Cerebellar cortex (tissue), 1 donor: ENCODE measurements around the gene SLC12A7.
"Not testable (repeated sequence)": the region's sequence is repeated elsewhere in the genome, so short reads cannot be mapped to it uniquely, and the experiment has no call there.

Source experiments
- DNase-seq: peaks from one replicate; pipeline ENCODE4 v3.0.0-alpha.2; 2015; ENCODE audit warnings: low spot score

Gene SLC12A7

DNA sequence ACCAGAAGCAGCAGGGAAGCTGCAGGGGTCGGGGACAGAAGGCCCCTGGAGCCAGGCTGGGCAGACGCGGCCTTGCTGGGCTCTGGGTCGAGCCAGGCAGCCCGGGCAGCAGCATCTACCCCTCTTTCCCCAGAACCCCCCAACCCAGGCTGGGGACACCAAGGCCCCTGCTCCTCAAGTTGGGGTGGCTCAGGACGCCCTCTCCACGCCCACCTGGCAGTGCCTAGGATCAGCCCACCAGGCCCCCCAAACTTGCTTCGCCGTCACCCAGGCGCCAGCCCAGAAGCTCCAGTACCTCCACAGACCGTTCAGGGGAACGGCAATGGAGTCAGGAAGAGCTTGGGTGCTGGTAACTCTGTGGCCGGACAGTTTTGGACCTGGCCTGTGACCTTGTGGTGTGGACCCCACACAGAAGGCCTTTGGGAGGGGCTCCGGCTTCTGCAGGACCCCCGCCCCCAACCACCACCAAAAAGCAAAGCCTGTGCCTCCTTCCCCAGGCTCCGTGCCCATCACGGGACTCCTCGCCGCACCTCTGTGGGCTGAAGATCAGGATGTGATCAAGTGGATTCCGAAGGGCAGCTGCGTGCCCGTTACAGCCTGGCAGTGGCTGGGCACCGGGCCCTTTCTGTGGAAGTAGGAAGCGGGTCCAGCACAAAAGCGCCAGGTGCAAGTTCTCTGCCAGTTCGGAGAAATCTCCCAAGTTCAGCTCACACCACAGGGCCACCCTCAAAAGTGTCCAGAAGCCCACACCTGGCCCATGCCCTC, 2.1 kb downstream of the SLC12A7 start:
- no peak for DNase-seq

DNA sequence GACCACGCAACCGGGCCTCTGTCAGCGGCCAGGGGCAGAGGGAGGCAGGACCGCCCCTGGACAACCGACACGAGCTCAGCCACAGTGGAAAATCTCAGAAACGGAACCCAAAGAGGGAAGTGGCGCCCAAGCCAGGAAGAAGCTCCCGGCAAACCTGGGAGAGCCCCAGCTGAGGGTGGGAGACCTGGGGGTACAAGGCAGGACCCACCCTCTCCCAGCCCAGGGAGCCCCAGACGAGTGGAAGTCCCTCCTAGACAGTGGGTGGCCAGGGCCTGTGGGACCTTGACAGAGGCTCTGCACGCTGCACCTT, 3.0 kb downstream of the SLC12A7 start:
- DNase-seq: no peak

- DNase-seq: no peak
Measured at GRCh38 chr5:1108023-1108864, 3.6 kb downstream of the SLC12A7 start.

- DNase-seq: no peak
Measured at GRCh38 chr5:1107167-1108022, 4.5 kb downstream of the SLC12A7 start.

DNA sequence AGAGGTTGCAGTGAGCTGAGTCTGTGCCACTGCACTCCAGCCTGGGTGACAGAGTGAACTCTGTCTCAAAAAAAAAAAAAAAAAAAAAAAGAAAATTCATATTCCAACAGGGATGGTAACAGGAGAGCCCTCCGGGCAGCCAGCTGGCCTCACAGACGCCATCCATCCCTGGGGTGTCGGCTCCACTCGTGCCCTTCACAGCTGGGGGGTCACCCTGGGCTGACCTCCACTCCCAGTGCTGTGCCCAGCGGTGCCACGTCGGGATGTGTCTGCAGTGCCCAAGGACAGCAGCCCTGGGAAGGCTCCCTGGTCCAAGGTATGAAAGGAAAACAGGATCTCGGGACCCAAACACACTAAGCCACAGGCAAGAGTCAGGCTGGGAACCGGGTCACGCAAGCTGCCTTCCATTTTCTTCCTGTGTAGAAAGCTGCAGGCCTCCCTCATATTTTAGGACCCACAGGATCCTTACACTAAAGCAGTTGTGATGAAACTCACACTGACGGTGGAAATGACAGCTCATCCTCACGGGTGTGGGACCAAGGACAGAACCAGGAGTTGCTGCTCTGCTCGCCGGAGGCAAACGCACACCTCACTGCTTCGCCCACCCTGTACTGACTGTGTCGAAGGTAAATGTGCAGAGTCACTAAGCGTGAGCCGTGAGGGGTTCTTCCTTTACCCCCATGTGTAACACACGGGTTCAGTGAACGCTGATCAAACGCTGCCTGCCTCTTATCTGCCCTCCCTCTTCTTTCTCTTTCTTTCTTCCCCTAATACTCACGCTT, 5.3 kb downstream of the SLC12A7 start:
- DNase-seq: no peak

DNA sequence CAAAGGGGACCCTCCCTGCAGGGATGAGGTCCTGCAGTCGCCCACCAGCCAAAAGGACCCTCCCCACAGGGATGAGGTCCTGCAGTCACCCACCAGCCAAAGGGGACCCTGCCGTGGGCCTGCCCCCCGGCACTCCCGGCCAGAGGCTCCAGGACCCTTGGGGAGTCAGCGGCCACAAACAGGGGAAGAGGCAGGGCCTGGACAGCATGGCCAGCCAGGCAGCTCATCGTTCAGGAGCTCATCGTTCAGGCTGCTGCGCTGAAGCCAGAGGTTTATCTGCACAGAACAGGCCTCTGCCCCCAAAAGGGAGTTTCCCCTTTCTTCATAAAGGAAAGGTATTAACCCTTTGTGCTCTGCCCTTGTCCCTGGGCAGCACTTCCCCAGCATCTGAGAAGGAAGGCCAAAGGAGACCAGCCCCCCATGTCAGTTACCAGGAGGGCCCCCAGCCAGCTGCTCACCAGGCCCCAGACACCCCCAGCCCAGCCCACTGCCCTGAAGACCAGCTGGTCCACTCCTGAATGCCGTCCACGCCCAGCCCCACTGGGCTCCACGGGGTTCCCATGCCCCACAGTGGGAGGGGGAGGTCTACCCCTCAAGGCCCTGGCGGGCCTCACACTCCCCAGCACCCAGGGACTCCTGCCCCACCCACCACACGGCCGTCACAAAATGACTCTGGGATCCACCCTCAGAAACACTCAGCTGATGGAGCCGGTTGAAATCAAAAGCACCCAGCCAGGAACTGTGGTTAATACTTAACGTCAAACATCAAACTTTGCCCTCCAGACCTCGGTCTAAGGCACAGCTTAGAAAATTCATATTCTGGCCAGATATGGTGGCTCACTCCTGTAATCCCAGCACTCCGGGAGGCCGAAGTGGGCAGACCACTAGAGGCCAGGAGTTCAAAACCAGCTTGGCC, 6.3 kb downstream of the SLC12A7 start:
- DNase-seq: no peak

GRCh38 chr5:1104327-1105006, 7.4 kb downstream of the SLC12A7 start:
- DNase-seq: no peak

- no peak for DNase-seq
Measured at GRCh38 chr5:1103505-1104326, 8.1 kb downstream of the SLC12A7 start.

DNA sequence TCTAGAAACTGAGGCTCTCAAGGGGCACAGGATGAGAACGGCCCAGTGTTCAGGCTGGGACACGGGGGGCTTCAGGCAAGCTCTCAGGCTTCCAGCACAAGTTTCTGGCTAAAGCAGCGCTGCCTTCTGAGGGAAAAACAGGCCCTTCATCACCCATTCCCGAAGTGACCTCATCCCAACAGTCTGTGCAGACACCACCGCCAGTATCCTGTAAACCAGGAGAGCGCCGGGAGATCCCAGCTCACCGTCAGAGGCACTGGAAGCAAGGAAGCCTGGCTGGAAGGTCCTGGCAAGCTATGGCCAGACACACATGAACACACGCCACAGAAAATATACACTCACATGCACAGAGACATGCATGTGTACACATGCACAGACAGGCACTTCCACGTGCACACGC, 8.8 kb downstream of the SLC12A7 start:
- no peak for DNase-seq

DNA sequence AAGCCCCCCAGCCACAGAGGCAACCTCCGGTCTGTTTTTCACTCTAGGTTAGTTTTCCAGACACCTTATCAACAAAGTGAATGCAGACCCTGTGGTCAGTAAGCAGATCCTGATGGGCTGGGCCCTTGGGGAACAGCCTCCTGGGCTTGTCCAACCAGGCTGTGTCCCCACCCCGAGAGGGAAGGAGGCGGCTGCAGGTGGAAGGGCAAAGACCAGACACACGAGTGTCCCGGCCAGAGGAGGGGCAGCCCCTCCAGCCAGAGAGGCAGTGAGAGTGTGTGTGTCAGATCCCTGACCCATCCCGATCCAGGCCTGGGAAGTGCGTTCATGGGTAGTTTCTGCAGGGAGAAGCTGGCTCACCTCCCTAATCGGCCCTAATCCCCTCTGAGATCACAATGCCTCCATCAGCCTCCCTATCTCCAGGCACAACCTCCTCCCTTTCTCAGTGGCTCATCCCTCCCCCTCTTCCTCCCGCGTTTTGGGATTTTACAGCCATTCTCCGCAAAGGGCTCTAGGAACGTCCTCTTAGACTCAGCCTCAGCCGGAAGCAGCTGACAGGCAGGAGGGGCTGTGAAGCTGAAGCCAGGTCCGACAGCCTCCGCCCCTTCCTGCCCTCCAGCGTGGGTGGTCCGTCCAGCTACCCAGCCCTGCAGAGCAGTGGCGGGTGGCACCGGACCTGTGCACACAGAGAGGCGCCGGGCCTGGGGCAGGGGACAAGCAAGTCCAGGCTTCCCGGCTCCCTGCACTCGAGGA, 9.7 kb downstream of the SLC12A7 start:
- DNase-seq: no peak

DNA sequence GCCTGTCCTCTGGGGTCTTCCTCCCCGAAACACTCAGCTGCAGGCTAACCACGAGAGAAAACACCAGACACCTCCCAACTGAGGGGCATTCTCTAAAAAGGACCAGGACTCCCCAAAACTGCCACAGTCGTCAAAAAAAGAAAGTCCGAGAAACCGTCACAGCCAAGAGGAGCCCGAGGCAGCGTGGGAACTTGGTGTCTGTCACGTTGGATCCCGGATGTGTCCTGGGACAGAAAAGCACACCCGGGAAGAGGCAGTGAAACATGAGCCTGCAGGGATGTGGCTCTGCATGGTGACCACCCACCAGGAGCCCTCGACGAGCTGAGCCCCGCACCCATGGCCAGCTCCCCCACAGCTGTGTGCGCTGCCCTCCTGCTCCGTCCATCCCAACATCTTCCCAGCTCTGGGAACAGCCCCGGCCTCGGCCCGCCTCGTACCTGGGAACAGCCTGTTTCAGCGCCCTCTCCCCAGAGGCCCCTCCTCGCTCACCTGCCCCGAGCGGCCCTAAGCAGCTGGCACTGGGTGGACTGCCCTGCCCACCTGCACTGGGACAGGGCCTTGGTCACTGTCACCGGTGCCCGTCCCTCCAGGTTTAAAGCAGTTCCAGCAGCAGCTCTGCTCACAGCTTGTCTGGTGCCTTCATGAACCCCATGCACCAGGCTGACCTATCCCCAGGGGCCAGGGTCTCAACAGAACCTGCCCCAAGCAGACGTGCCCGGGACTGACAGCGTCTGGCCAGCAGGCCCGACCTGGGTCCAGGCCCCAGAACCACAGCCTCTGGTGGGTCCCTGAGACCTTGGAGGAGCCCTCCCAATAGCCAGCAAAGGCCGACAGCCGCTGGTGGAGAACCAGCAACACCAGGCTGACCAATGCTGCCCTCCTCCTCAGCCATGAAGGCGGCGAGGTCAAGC, 10.9 kb downstream of the SLC12A7 start:
- no peak for DNase-seq

DNA sequence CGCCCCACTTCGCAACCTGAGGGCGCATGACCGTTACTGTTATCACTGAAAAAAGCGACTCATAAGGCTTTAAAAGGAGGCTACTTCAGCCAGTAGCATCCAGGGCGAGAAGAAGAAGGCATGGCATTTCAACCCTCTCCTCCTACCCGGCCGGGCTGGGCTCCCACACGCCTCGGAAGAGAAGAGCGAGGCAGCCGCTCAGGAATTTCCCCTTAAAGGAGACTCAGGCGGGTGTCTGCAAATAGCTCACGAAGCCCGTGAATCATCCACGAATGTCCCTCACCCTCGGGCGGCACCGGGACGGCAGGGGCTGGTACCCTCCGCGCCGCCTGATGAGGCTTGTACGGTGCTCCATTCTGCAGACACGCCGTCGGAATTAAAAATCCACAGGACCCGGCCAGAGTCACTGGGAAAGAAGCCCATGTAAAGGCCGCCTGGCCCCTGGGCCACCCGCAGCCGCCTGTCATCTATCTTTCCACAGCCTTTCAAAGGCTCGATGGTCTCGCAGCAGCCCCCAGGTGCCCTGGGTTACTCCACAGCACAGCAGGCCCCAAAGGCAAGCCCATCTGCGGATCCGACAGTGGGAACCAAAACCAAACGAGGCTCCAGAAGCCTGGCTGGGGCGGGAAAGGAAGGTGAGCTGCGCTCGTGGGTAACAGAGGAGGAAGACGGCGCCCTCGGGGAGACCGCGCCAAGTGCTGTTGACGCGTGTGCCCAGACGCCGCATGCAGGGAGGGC, 11.8 kb downstream of the SLC12A7 start:
- no peak for DNase-seq

DNA sequence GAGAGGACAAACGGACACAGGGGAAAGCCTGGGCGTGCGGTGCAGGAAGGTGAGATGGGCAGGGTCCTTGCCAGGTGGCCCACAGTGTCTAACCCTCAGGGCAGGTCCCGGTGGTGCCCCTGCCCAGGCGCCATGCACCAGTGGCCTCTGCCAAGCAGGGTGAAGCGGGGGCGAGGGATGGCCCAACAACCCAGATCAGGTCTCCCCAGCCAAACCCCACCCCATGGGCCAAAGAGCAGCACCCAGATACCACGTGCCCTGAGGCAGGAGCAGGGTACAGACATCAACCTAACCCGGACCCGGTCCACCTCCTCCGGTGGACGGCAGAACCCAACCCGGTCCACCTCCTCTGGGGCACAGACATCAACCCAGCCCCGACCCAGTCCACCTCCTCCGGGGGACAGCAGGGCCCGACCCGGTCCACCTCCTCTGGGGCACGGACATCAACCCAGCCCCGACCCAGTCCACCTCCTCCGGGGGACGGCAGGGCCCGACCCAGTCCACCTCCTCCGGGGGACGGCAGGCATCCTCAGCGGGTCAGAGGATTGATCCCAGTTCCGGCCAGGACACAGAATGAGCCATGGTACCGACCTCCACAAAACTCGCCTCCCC, 12.8 kb downstream of the SLC12A7 start:
- no peak for DNase-seq

- not testable (repeated sequence) for DNase-seq
Measured at GRCh38 chr5:1097988-1098385, 13.9 kb downstream of the SLC12A7 start.

DNA sequence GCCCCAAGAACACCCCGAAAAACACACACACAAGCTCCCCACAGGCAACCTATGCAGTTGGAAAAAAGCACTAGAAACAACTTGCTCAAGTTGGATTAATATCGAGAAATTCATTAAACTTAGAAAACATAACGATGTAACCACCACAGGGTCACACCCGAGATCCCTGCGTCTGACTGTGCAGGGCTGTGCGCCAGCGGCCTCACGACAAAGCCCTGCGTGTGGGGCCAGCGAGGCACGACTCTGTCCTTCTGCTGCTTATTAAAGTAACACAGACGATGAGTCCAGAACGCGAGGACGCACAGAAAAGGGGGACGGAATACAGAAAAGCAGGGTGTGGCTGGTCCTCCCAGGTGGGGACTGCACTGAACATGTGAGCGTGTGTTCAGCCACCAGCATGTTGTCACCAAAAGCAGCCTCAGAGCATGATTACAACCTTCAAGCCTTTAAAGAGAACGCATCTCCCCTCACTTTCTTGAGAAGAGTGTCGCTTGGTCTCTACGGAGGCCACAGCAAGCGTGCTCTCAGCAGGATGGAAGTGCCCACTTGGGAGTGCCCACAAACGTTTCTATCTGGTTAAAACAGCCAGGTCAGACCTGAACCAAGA, 14.4 kb downstream of the SLC12A7 start:
- no peak for DNase-seq

GRCh38 chr5:1096838-1097237, 15.0 kb downstream of the SLC12A7 start:
- DNase-seq: no peak
